HepG2 (cell line): ENCODE data around the gene ETS2. TPM values are rescaled to one million over a fixed set of nuclear protein-coding genes. Genes with fewer than 3 reads are reported as not detected.

Experiments used
- BHLHE40 ChIP-seq: IDR thresholded peaks from 2 replicates; pipeline ENCODE4 v1.6.1; 2011; ENCODE audit warnings: low read length, improper control_type of control experiment
- CREB1 ChIP-seq, 2 experiments: fragments of 450-650 bp in 1 of 2; IDR thresholded peaks; 2 replicates each; pipeline ENCODE4 v1.6.1; 2016 to 2017; ENCODE audit warnings: control low read depth in 1 of 2, mild to moderate bottlenecking in 1 of 2, missing compliant biosample characterization in 1 of 2, missing genetic modification characterization in 1 of 2
- DPF2 ChIP-seq: sonication (generic); formaldehyde crosslinking; IDR thresholded peaks from 2 replicates; pipeline ENCODE4 v1.4.0; 2020; ENCODE audit warnings: mild to moderate bottlenecking, low read depth, missing genetic modification reagents, borderline replicate concordance
- ELF3 ChIP-seq: IDR thresholded peaks from 2 replicates; pipeline ENCODE4 v1.6.1; 2016; ENCODE audit warnings: missing genetic modification reagents, missing compliant biosample characterization
- FOXA1 ChIP-seq, 2 experiments: fragments of 450-650 bp in 1 of 2; sonication (generic) in 1 of 2; formaldehyde crosslinking in 1 of 2; IDR thresholded peaks; 2 replicates each; pipeline versions ENCODE4 v1.4.0 to v1.6.1; 2016 to 2020; ENCODE audit warnings: missing genetic modification reagents in 1 of 2
- FOXP1 ChIP-seq, 2 experiments: fragments of 450-650 bp in 1 of 2; IDR thresholded peaks; 2 replicates each; pipeline ENCODE4 v1.6.1; 2017 to 2018; ENCODE audit warnings: antibody characterized with exemption in 1 of 2
- HIVEP1 ChIP-seq: sonication (generic); formaldehyde crosslinking; IDR thresholded peaks from 2 replicates; pipeline ENCODE4 v1.4.0; 2020; ENCODE audit warnings: mild to moderate bottlenecking, missing genetic modification reagents
- HNF4A ChIP-seq: sonication (generic); formaldehyde crosslinking; IDR thresholded peaks from 2 replicates; pipeline ENCODE4 v1.4.0; 2020; ENCODE audit warnings: missing genetic modification reagents
- ISL2 ChIP-seq: sonication (generic); formaldehyde crosslinking; IDR thresholded peaks from 2 replicates; pipeline ENCODE4 v1.5.0; 2020; ENCODE audit warnings: missing genetic modification reagents
- JUND ChIP-seq: sonication (generic); formaldehyde crosslinking; IDR thresholded peaks from 2 replicates; pipeline ENCODE4 v1.8.0; 2022; ENCODE audit warnings: mild to moderate bottlenecking, missing genetic modification reagents
- KAT8 ChIP-seq: IDR thresholded peaks from 2 replicates; pipeline ENCODE4 v1.6.1; 2016; ENCODE audit warnings: missing genetic modification reagents, missing compliant biosample characterization
- NFKBIZ ChIP-seq: IDR thresholded peaks from 2 replicates; pipeline ENCODE4 v1.6.1; 2018; ENCODE audit warnings: missing genetic modification reagents, missing compliant biosample characterization
- NR2C2 ChIP-seq: sonication (generic); formaldehyde crosslinking; IDR thresholded peaks from 2 replicates; pipeline ENCODE4 v1.4.0; 2020; ENCODE audit warnings: missing genetic modification reagents, mild to moderate bottlenecking, moderate library complexity, borderline replicate concordance
- NR2F1 ChIP-seq, 2 experiments: fragments of 450-650 bp in 1 of 2; formaldehyde crosslinking in 1 of 2; IDR thresholded peaks; 2 replicates each; pipeline versions ENCODE4 v1.5.0 to v1.6.1; 2016 to 2020; ENCODE audit warnings: mild to moderate bottlenecking in 1 of 2, missing compliant biosample characterization in 1 of 2, missing genetic modification reagents in 1 of 2, moderate library complexity in 1 of 2
- NR2F6 ChIP-seq, 2 experiments: IDR thresholded peaks; 2 replicates each; pipeline ENCODE4 v1.6.1; 2016; ENCODE audit warnings: antibody characterized with exemption in 1 of 2, mild to moderate bottlenecking in 1 of 2
- PHF21A ChIP-seq: sonication (generic); formaldehyde crosslinking; IDR thresholded peaks from 2 replicates; pipeline ENCODE4 v1.5.0; 2020; ENCODE audit warnings: mild to moderate bottlenecking, missing genetic modification reagents
- PHF5A ChIP-seq: IDR thresholded peaks from one replicate; pipeline ENCODE4 v1.6.1; 2018; ENCODE audit warnings: low read depth, missing genetic modification reagents; ENCODE audit not compliant: unreplicated experiment
- TARDBP ChIP-seq: sonication (generic); formaldehyde crosslinking; IDR thresholded peaks from 2 replicates; pipeline ENCODE4 v1.8.0; 2022; ENCODE audit warnings: mild to moderate bottlenecking, missing genetic modification reagents
- TP53 ChIP-seq: sonication (generic); formaldehyde crosslinking; conservative IDR thresholded peaks from 2 replicates; pipeline ENCODE4 v1.4.0; 2020; ENCODE audit warnings: missing genetic modification reagents
- ZNF17 ChIP-seq: sonication (generic); formaldehyde crosslinking; IDR thresholded peaks from 2 replicates; pipeline ENCODE4 v1.5.0; 2020; ENCODE audit warnings: mild to moderate bottlenecking, missing genetic modification reagents
- ZNF232 ChIP-seq: sonication (generic); formaldehyde crosslinking; IDR thresholded peaks from 2 replicates; pipeline ENCODE4 v1.4.0; 2020; ENCODE audit warnings: missing genetic modification reagents, borderline replicate concordance
- ZNF34 ChIP-seq: sonication (generic); formaldehyde crosslinking; IDR thresholded peaks from 2 replicates; pipeline ENCODE4 v1.4.0; 2020; ENCODE audit warnings: mild to moderate bottlenecking, missing genetic modification reagents, borderline replicate concordance
- ZNF350 ChIP-seq: sonication (generic); formaldehyde crosslinking; IDR thresholded peaks from 2 replicates; pipeline ENCODE4 v1.4.0; 2020; ENCODE audit warnings: mild to moderate bottlenecking, low read depth, missing genetic modification reagents, borderline replicate concordance
- ZNF543 ChIP-seq: sonication (generic); formaldehyde crosslinking; IDR thresholded peaks from 2 replicates; pipeline ENCODE4 v1.4.0; 2020; ENCODE audit warnings: mild to moderate bottlenecking, missing genetic modification reagents
- ZNF616 ChIP-seq: sonication (generic); formaldehyde crosslinking; IDR thresholded peaks from 2 replicates; pipeline ENCODE4 v1.5.0; 2020; ENCODE audit warnings: low read depth, mild to moderate bottlenecking, missing genetic modification reagents
- ZNF709 ChIP-seq: sonication (generic); formaldehyde crosslinking; IDR thresholded peaks from 2 replicates; pipeline ENCODE4 v1.5.0; 2020; ENCODE audit warnings: mild to moderate bottlenecking, missing genetic modification reagents
- ZNF780A ChIP-seq: sonication (generic); formaldehyde crosslinking; IDR thresholded peaks from 2 replicates; pipeline ENCODE4 v1.8.0; 2022; ENCODE audit warnings: mild to moderate bottlenecking, missing genetic modification reagents, moderate library complexity
- polyA plus RNA-seq, 8 experiments: library from polyadenylated mRNA; depleted of rRNA in 3 of 8; stranded (reverse) in 7 of 8; unstranded in 1 of 8; fragments of >200 nt; fragmentation: Illumina TruSeq in 4 of 8; extraction: Trizol in 4 of 8; gene quantifications; 2 replicates each; pipeline versions ENCODE4 v1.2.1 to v1.2.3, GENCODE V29; 2011 to 2016; ENCODE audit warnings: low read depth in 4 of 8, missing spikeins in 1 of 8, mixed read lengths in 1 of 8; ENCODE audit not compliant: insufficient read depth in 1 of 8
- total RNA-seq, 5 experiments: library from RNA; depleted of rRNA; stranded (reverse); fragments of >200 nt; fragmentation: Illumina TruSeq; extraction: Trizol; gene quantifications; 2 replicates each; pipeline ENCODE4 v1.2.3, GENCODE V29; 2016; ENCODE audit warnings: low read depth in 1 of 5
- TF ChIP-seq, protein P1 (sequence below): IDR thresholded peaks from 2 replicates; pipeline ENCODE4 v1.6.1; 2018; ENCODE audit warnings: missing genetic modification reagents, mild to moderate bottlenecking, missing compliant biosample characterization
- TF ChIP-seq, protein P2 (sequence below): sonication (generic); formaldehyde crosslinking; IDR thresholded peaks from 2 replicates; pipeline ENCODE4 v1.5.0; 2020; ENCODE audit warnings: missing genetic modification reagents

The ETS2 gene
- total and polyA plus RNA-seq, 2 of the 13 experiments (the other 11 are each of a cell fraction or from before 2014, with no cell fraction given), result 24.6 to 64.4 TPM

DNA sequence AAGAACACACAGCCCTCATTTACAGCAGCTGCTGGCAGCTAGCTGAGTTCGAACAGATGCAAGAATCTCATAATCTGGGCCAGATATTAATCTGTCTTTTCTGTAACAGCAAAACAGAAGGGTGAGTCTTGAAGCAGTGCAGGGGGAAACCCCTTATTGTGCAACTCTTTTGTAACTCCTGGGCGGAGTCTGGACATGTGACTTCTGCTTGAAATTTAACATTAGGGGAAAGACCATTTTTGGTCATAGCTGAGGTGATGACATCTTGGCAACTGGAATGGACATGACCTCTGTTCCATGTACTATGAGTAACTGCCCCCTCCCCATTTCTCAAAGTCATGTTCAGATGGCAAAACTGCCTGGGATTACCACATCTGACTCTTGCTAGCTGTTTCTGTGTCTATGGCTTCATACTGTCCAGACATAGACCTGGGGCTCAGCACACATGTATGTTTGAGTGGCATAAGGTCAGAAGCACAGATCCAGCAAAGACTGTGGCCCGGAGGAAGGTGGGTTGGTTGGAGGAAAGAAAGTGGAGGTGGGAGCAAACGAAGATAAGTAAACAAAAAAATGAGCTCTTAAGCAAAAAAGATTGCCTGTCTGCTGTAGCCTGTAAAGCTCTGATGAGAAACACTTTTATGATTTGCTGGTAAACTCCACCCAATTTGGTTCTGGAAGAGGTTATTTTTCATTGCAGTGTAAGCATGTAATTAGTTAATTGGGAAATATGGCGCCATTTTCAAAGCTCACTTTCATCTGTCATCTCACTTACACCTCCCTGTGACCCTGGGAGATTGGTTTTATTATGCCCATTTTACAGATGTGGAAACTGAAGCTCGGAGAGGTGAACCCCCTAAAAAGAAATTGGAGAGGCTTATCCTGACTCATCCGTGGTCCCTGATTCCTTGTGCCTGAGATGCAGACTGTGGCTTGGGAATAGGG lies 26.1 kb downstream of the ETS2 start (continued):
- TF ChIP-seq DPF2, result 0 out of 2 replicates have a peak, but pooled peaks have one; percentile 32
- TF ChIP-seq KAT8 (CRISPR knock-in tag), result peak; percentile 71
- peak; percentile 65 for TF ChIP-seq NR2F6 (IDR thresholded peaks at IDR 0.05)
- peak; percentile 77 for TF ChIP-seq NR2F6 (CRISPR knock-in tag; IDR thresholded peaks at IDR 0.05)
- TF ChIP-seq NFKBIZ (CRISPR knock-in tag), result peak; percentile 100
- peak; percentile 66 for TF ChIP-seq CREB1 (IDR thresholded peaks at IDR 0.05)
- TF ChIP-seq CREB1 (CRISPR knock-in tag; IDR thresholded peaks at IDR 0.05), result no peak
- peak; percentile 27 for TF ChIP-seq PHF5A (CRISPR knock-in tag)
- peak; percentile 73 for TF ChIP-seq JUND
- no peak for TF ChIP-seq FOXA1 (IDR thresholded peaks at IDR 0.05)
- 0 out of 2 replicates have a peak, but pooled peaks have one; percentile 11 for TF ChIP-seq FOXA1 (CRISPR knock-in tag; IDR thresholded peaks at IDR 0.05)
- TF ChIP-seq ZNF34, result no peak
- peak; percentile 40 to 74; a peak in 3 of 4 replicates for TF ChIP-seq NR2F1 (CRISPR knock-in tag; IDR thresholded peaks at IDR 0.05)
- TF ChIP-seq ELF3 (CRISPR knock-in tag), result peak; percentile 49; the same call in 1 of the 2 replicates
- TF ChIP-seq, protein P1, sequence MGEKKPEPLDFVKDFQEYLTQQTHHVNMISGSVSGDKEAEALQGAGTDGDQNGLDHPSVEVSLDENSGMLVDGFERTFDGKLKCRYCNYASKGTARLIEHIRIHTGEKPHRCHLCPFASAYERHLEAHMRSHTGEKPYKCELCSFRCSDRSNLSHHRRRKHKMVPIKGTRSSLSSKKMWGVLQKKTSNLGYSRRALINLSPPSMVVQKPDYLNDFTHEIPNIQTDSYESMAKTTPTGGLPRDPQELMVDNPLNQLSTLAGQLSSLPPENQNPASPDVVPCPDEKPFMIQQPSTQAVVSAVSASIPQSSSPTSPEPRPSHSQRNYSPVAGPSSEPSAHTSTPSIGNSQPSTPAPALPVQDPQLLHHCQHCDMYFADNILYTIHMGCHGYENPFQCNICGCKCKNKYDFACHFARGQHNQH, result 0 out of 2 replicates have a peak, but pooled peaks have one; percentile 59
- no peak for TF ChIP-seq FOXP1 (IDR thresholded peaks at IDR 0.05)
- peak; percentile 49 for TF ChIP-seq FOXP1 (CRISPR knock-in tag; IDR thresholded peaks at IDR 0.05)
- TF ChIP-seq HIVEP1 (CRISPR knock-in tag), result peak; percentile 99
- TF ChIP-seq BHLHE40, result peak; percentile 22
- no peak for TF ChIP-seq ZNF780A (CRISPR knock-in tag)
- peak; percentile 72 for TF ChIP-seq HNF4A (CRISPR knock-in tag)
- TF ChIP-seq ZNF543 (CRISPR knock-in tag), result 0 out of 2 replicates have a peak, but pooled peaks have one; percentile 40
- peak; percentile 62; the same call in 1 of the 2 replicates for TF ChIP-seq PHF21A (CRISPR knock-in tag)
- peak; percentile 60; the same call in 1 of the 2 replicates for TF ChIP-seq NR2C2 (CRISPR knock-in tag)
- TF ChIP-seq TARDBP (CRISPR knock-in tag), result peak; percentile 65
- TF ChIP-seq ISL2 (CRISPR knock-in tag), result peak; percentile 50; the same call in 1 of the 2 replicates
- TF ChIP-seq ZNF232, result peak; percentile 79; the same call in 1 of the 2 replicates
- no peak for TF ChIP-seq ZNF17
- TF ChIP-seq ZNF616 (CRISPR knock-in tag), result no peak
- TF ChIP-seq ZNF350, result no peak
- TF ChIP-seq TP53 (CRISPR knock-in tag), result no peak
- TF ChIP-seq, protein P2, sequence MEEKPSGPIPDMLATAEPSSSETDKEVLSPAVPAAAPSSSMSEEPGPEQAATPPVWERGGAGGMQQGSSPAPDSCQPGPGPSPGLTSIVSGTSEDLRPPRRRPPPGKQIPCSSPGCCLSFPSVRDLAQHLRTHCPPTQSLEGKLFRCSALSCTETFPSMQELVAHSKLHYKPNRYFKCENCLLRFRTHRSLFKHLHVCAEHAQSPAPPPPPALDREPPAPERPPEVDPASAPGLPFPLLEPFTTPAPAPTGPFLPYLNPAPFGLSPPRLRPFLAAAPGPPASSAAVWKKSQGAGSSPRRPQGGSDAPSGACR (CRISPR knock-in tag), result no peak
- TF ChIP-seq ZNF709 (CRISPR knock-in tag), result no peak
